HL-60 (cell line): ENCODE results near the gene PER3.

Experiments
- GABPA ChIP-seq: IDR thresholded peaks from 2 replicates; pipeline ENCODE4 v1.6.1; 2012; ENCODE audit warnings: low read depth
- POLR2AphosphoS5 ChIP-seq: IDR thresholded peaks from 2 replicates; pipeline ENCODE4 v1.6.1; 2012; ENCODE audit warnings: low read depth
- TF ChIP-seq, protein P1 (sequence below): IDR thresholded peaks from one replicate; pipeline ENCODE4 v1.5.1; 2011; ENCODE audit warnings: low read length, control low read depth, inconsistent platforms; ENCODE audit not compliant: insufficient read depth
- TF ChIP-seq, protein P2 (sequence below): IDR thresholded peaks from 2 replicates; pipeline ENCODE4 v1.6.1; 2012; ENCODE audit warnings: low read depth; ENCODE audit not compliant: insufficient replicate concordance

DNA sequence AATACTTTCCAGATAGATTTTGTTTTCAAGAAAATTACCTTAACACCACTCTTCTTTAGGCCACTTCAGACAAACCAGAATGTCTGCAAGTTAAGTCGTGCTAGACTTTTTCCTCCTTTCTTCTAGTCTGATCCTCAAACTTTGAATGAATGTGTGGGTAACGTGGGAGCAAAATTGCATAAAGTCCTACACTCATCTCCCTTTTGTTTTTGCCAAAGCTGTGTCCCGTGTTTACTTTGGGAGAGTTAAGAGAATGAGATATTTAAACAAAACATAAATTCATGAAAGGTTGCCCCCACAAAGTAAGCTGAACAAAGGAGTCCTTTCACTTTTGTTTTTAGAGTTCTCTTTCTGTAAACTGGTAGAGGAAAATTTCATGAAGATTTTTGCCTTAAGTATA, 29.9 kb upstream of the PER3 start:
- TF ChIP-seq, protein P1, sequence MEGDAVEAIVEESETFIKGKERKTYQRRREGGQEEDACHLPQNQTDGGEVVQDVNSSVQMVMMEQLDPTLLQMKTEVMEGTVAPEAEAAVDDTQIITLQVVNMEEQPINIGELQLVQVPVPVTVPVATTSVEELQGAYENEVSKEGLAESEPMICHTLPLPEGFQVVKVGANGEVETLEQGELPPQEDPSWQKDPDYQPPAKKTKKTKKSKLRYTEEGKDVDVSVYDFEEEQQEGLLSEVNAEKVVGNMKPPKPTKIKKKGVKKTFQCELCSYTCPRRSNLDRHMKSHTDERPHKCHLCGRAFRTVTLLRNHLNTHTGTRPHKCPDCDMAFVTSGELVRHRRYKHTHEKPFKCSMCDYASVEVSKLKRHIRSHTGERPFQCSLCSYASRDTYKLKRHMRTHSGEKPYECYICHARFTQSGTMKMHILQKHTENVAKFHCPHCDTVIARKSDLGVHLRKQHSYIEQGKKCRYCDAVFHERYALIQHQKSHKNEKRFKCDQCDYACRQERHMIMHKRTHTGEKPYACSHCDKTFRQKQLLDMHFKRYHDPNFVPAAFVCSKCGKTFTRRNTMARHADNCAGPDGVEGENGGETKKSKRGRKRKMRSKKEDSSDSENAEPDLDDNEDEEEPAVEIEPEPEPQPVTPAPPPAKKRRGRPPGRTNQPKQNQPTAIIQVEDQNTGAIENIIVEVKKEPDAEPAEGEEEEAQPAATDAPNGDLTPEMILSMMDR, result no peak
- TF ChIP-seq GABPA, result no peak
- TF ChIP-seq, protein P2, sequence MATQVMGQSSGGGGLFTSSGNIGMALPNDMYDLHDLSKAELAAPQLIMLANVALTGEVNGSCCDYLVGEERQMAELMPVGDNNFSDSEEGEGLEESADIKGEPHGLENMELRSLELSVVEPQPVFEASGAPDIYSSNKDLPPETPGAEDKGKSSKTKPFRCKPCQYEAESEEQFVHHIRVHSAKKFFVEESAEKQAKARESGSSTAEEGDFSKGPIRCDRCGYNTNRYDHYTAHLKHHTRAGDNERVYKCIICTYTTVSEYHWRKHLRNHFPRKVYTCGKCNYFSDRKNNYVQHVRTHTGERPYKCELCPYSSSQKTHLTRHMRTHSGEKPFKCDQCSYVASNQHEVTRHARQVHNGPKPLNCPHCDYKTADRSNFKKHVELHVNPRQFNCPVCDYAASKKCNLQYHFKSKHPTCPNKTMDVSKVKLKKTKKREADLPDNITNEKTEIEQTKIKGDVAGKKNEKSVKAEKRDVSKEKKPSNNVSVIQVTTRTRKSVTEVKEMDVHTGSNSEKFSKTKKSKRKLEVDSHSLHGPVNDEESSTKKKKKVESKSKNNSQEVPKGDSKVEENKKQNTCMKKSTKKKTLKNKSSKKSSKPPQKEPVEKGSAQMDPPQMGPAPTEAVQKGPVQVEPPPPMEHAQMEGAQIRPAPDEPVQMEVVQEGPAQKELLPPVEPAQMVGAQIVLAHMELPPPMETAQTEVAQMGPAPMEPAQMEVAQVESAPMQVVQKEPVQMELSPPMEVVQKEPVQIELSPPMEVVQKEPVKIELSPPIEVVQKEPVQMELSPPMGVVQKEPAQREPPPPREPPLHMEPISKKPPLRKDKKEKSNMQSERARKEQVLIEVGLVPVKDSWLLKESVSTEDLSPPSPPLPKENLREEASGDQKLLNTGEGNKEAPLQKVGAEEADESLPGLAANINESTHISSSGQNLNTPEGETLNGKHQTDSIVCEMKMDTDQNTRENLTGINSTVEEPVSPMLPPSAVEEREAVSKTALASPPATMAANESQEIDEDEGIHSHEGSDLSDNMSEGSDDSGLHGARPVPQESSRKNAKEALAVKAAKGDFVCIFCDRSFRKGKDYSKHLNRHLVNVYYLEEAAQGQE, result no peak
- no peak for TF ChIP-seq POLR2AphosphoS5
